ENCODE measurements around the gene GNS.

The GNS gene

DNA sequence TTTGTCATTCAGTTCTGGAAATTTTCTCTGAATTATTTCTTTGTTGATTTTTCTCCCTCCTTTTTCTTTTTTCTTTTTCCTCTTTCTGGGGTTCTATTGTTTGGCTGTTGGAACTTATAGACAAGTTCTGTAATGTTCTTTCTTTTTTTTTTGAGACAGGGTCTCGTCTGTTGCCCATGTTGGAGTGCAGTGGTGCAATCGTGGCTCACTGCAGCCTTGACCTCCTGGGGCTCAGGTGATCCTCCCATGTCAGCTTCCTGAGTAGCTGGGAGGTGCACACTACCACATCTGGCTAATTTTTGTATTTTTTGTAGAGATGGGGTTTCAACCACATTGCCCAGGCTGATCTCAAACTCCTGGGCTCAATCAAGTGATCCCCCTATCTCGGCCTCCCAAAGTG is 35.1 kb upstream of the GNS start:
- TF ChIP-seq CREB1 (IDR thresholded peaks at IDR 0.05; ENCODE audit: low read depth) (no peak), TEAD4 (IDR thresholded peaks at IDR 0.05) (no peak), FOXM1 (IDR thresholded peaks at IDR 0.05; ENCODE audit: borderline replicate concordance, low read depth) (no peak), NFIC (IDR thresholded peaks at IDR 0.05) (no peak), EGR1 (IDR thresholded peaks at IDR 0.05) (no peak), YY1 (IDR thresholded peaks at IDR 0.05; ENCODE audit: low read depth) (no peak), RAD21 (IDR thresholded peaks at IDR 0.05; ENCODE audit: low read depth) (no peak), EP300 (IDR thresholded peaks at IDR 0.05; ENCODE audit: borderline replicate concordance) (no peak), CEBPB (IDR thresholded peaks at IDR 0.05) (no peak), ZBTB7A (IDR thresholded peaks at IDR 0.05; ENCODE audit: low read depth) (no peak)
- TF ChIP-seq, protein P1, sequence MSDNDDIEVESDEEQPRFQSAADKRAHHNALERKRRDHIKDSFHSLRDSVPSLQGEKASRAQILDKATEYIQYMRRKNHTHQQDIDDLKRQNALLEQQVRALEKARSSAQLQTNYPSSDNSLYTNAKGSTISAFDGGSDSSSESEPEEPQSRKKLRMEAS (IDR thresholded peaks at IDR 0.05) = no peak

DNA sequence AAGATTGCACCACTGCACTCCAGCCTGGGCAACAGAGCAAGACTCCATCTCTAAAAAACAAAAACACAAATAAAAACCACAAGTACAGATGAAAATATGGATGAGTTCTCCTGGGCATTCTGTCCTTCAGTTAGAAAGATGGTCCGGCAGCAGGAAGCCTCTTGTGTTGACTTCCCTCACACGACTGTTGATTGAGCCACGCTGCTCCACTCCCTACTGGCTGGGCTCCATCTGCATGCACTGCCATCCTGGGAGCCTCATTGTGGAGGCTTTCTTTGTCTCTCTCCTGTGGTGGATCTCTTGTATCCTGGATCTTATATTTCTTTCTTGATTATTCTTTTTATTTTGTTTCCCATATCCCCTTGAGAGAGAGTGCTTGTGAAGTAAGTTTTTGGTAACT is 34.4 kb upstream of the GNS start:
- no peak for TF ChIP-seq ZBTB7A (IDR thresholded peaks at IDR 0.05; ENCODE audit: low read depth)
- TF ChIP-seq USF1 (IDR thresholded peaks at IDR 0.05) = no peak
- TF ChIP-seq FOXM1 (IDR thresholded peaks at IDR 0.05; ENCODE audit: borderline replicate concordance, low read depth) = no peak
- no peak for TF ChIP-seq NFIC (IDR thresholded peaks at IDR 0.05)
- TF ChIP-seq TEAD4 (IDR thresholded peaks at IDR 0.05) = no peak
- no peak for TF ChIP-seq CREB1 (IDR thresholded peaks at IDR 0.05; ENCODE audit: low read depth)
- no peak for TF ChIP-seq RAD21 (IDR thresholded peaks at IDR 0.05; ENCODE audit: low read depth)
- no peak for TF ChIP-seq EGR1 (IDR thresholded peaks at IDR 0.05)
- no peak for TF ChIP-seq CEBPB (IDR thresholded peaks at IDR 0.05)
- TF ChIP-seq, protein P1 (IDR thresholded peaks at IDR 0.05) = no peak
- TF ChIP-seq YY1 (IDR thresholded peaks at IDR 0.05; ENCODE audit: low read depth) = no peak
- TF ChIP-seq, protein P2, sequence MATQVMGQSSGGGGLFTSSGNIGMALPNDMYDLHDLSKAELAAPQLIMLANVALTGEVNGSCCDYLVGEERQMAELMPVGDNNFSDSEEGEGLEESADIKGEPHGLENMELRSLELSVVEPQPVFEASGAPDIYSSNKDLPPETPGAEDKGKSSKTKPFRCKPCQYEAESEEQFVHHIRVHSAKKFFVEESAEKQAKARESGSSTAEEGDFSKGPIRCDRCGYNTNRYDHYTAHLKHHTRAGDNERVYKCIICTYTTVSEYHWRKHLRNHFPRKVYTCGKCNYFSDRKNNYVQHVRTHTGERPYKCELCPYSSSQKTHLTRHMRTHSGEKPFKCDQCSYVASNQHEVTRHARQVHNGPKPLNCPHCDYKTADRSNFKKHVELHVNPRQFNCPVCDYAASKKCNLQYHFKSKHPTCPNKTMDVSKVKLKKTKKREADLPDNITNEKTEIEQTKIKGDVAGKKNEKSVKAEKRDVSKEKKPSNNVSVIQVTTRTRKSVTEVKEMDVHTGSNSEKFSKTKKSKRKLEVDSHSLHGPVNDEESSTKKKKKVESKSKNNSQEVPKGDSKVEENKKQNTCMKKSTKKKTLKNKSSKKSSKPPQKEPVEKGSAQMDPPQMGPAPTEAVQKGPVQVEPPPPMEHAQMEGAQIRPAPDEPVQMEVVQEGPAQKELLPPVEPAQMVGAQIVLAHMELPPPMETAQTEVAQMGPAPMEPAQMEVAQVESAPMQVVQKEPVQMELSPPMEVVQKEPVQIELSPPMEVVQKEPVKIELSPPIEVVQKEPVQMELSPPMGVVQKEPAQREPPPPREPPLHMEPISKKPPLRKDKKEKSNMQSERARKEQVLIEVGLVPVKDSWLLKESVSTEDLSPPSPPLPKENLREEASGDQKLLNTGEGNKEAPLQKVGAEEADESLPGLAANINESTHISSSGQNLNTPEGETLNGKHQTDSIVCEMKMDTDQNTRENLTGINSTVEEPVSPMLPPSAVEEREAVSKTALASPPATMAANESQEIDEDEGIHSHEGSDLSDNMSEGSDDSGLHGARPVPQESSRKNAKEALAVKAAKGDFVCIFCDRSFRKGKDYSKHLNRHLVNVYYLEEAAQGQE (IDR thresholded peaks at IDR 0.05; ENCODE audit: low read depth) = no peak
- no peak for TF ChIP-seq TCF12 (IDR thresholded peaks at IDR 0.05; ENCODE audit: low read depth)
- no peak for TF ChIP-seq EP300 (IDR thresholded peaks at IDR 0.05; ENCODE audit: borderline replicate concordance)
- no peak for TF ChIP-seq TAF1 (IDR thresholded peaks at IDR 0.05; ENCODE audit: low read depth)

DNA sequence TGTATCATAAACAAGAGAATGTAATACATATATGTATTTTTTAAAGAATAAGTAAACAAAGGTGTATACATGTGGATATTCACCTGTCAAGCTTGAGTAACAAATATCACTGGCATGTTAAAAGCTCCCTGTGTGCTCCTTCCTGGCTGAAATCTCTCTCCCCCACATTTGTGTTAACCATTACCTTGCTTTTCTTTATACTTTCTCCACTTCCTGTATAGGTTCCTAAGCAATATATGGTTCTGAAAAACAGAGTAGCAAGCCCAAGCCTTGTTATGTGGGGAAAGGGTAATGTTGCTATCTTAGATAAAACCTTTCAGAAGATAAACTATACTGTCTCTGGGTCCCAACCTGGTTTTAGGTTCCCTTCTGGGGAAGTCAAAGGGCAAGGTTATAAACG is 32.9 kb upstream of the GNS start:
- no peak for TF ChIP-seq ZBTB7A (IDR thresholded peaks at IDR 0.05; ENCODE audit: low read depth)
- TF ChIP-seq YY1 (IDR thresholded peaks at IDR 0.05; ENCODE audit: low read depth) = no peak
- TF ChIP-seq EP300 (IDR thresholded peaks at IDR 0.05; ENCODE audit: borderline replicate concordance) = no peak
- no peak for TF ChIP-seq CEBPB (IDR thresholded peaks at IDR 0.05)

- no peak for TF ChIP-seq EP300 (IDR thresholded peaks at IDR 0.05; ENCODE audit: borderline replicate concordance)
- TF ChIP-seq RAD21 (IDR thresholded peaks at IDR 0.05; ENCODE audit: low read depth) = no peak
- TF ChIP-seq USF1 (IDR thresholded peaks at IDR 0.05) = no peak
- TF ChIP-seq CEBPB (IDR thresholded peaks at IDR 0.05) = no peak
- TF ChIP-seq FOXM1 (IDR thresholded peaks at IDR 0.05; ENCODE audit: borderline replicate concordance, low read depth) = no peak
- no peak for TF ChIP-seq TCF12 (IDR thresholded peaks at IDR 0.05; ENCODE audit: low read depth)
- no peak for TF ChIP-seq NFIC (IDR thresholded peaks at IDR 0.05)
Observed at GRCh38 chr12:64791036-64791435, 31.8 kb upstream of the GNS start.

- TF ChIP-seq, protein P1 (IDR thresholded peaks at IDR 0.05) = no peak
- TF ChIP-seq FOXM1 (IDR thresholded peaks at IDR 0.05; ENCODE audit: borderline replicate concordance, low read depth) (no peak), TCF12 (IDR thresholded peaks at IDR 0.05; ENCODE audit: low read depth) (no peak), YY1 (IDR thresholded peaks at IDR 0.05; ENCODE audit: low read depth) (no peak)
Observed at GRCh38 chr12:64790166-64790565, 31.0 kb upstream of the GNS start.

DNA sequence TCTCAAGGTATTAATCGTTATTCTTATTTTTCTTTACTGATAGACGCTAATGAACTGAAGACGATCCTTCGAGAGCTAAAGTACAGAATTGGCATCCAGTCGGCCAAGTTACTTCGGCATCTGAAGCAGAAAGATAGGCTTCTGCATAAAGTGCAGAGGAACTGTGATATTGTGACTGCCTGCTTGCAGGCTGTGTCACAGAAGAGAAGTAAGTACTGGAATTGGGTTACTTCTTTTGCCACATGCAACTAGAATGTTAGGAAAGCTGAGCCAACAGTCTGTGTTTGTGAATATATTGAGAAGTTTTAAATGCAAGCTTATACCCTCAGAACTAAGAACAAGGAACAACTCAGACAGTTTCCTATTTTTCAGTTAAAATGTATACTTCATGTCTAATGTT is 26.6 kb upstream of the GNS start:
- TF ChIP-seq USF1 (IDR thresholded peaks at IDR 0.05) (no peak), CEBPB (IDR thresholded peaks at IDR 0.05) (no peak), TCF12 (IDR thresholded peaks at IDR 0.05; ENCODE audit: low read depth) (no peak), TAF1 (IDR thresholded peaks at IDR 0.05; ENCODE audit: low read depth) (no peak), CREB1 (IDR thresholded peaks at IDR 0.05; ENCODE audit: low read depth) (no peak), FOXM1 (IDR thresholded peaks at IDR 0.05; ENCODE audit: borderline replicate concordance, low read depth) (no peak), EP300 (IDR thresholded peaks at IDR 0.05; ENCODE audit: borderline replicate concordance) (no peak), TEAD4 (IDR thresholded peaks at IDR 0.05) (no peak)

- TF ChIP-seq TAF1 (IDR thresholded peaks at IDR 0.05; ENCODE audit: low read depth) (no peak), EGR1 (IDR thresholded peaks at IDR 0.05) (no peak), USF1 (IDR thresholded peaks at IDR 0.05) (no peak), YY1 (IDR thresholded peaks at IDR 0.05; ENCODE audit: low read depth) (no peak), EP300 (IDR thresholded peaks at IDR 0.05; ENCODE audit: borderline replicate concordance) (no peak), CREB1 (IDR thresholded peaks at IDR 0.05; ENCODE audit: low read depth) (no peak), FOXM1 (IDR thresholded peaks at IDR 0.05; ENCODE audit: borderline replicate concordance, low read depth) (no peak), NFIC (IDR thresholded peaks at IDR 0.05) (no peak), RAD21 (IDR thresholded peaks at IDR 0.05; ENCODE audit: low read depth) (no peak), ZBTB7A (IDR thresholded peaks at IDR 0.05; ENCODE audit: low read depth) (no peak), TEAD4 (IDR thresholded peaks at IDR 0.05) (no peak), TCF12 (IDR thresholded peaks at IDR 0.05; ENCODE audit: low read depth) (no peak), CEBPB (IDR thresholded peaks at IDR 0.05) (no peak)
- TF ChIP-seq, protein P2 (IDR thresholded peaks at IDR 0.05; ENCODE audit: low read depth) = no peak
- TF ChIP-seq, protein P1 (IDR thresholded peaks at IDR 0.05) = no peak
Observed at GRCh38 chr12:64782191-64782876, 23.1 kb upstream of the GNS start.

All from Ishikawa (cell line).